ENCODE results near the gene EPHB3.

DNA sequence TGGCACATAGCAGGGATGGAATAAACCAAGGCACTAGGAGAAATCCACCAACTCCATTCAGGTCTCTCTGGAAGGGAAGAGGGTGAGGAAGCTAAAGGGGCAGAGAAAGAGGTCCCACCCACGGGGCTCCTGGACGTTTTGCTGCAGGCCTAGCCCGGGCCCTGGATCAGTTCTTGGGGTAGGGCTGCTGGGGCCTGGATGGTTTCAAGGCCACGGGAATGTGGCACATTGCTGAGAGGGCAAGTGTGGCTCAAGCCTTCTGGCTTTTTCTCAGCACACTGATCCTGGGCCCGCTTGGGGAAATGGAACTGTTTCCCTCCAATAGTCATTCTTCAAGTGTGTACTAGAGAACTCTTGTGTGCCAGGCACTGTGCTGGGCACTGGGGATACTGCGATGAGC, 24.0 kb downstream of the EPHB3 start:
- TF ChIP-seq GATA3 (IDR thresholded peaks at IDR 0.05; ENCODE audit: low read depth, low read length): no peak
- TF ChIP-seq GATA2 (IDR thresholded peaks at IDR 0.05; ENCODE audit: low read depth, low read length): no peak
